BE2C (cell line): ENCODE measurements around the gene ARID5B.

Experiments used
- DNase-seq: peaks from one replicate; pipeline ENCODE4 v3.0.0-alpha.2; 2020
- H3K27me3 ChIP-seq: fragments of 250-450 bp; sonication (Bioruptor Pico); 2 replicates; pipeline ENCODE4 v1.5.1; 2020; ENCODE audit warnings: mild to moderate bottlenecking
- H3K36me3 ChIP-seq: fragments of 250-450 bp; sonication (Bioruptor Pico); 2 replicates; pipeline ENCODE4 v1.5.1; 2020; ENCODE audit warnings: mild to moderate bottlenecking
- H3K4me1 ChIP-seq: fragments of 250-450 bp; sonication (Bioruptor Pico); 2 replicates; pipeline ENCODE4 v1.5.1; 2020
- H3K4me3 ChIP-seq: 2 replicates; pipeline ENCODE4 v1.5.1; 2011; ENCODE audit warnings: low read depth, low read length
- H3K9me3 ChIP-seq: fragments of 250-450 bp; sonication (Bioruptor Pico); 2 replicates; pipeline ENCODE4 v1.5.1; 2020
- TF ChIP-seq, protein P1 (sequence below): IDR thresholded peaks from 2 replicates; pipeline ENCODE4 v1.5.1; 2012; ENCODE audit warnings: mild to moderate bottlenecking, low read depth, low read length

Gene ARID5B

GRCh38 chr10:62053860-62054259 is 152.4 kb downstream of the ARID5B start:
- no peaks in the 10 kb centered on the region for H3K27me3 ChIP-seq
- H3K9me3 ChIP-seq: no peaks in the 10 kb centered on the region
- H3K4me1 ChIP-seq: peaks cover 15% of the 10 kb centered on the region
- DNase-seq: no peak
- TF ChIP-seq, protein P1, sequence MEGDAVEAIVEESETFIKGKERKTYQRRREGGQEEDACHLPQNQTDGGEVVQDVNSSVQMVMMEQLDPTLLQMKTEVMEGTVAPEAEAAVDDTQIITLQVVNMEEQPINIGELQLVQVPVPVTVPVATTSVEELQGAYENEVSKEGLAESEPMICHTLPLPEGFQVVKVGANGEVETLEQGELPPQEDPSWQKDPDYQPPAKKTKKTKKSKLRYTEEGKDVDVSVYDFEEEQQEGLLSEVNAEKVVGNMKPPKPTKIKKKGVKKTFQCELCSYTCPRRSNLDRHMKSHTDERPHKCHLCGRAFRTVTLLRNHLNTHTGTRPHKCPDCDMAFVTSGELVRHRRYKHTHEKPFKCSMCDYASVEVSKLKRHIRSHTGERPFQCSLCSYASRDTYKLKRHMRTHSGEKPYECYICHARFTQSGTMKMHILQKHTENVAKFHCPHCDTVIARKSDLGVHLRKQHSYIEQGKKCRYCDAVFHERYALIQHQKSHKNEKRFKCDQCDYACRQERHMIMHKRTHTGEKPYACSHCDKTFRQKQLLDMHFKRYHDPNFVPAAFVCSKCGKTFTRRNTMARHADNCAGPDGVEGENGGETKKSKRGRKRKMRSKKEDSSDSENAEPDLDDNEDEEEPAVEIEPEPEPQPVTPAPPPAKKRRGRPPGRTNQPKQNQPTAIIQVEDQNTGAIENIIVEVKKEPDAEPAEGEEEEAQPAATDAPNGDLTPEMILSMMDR: no peak
- peaks cover 10% of the 10 kb centered on the region for H3K36me3 ChIP-seq
- no peak overlapping the region for H3K4me3 ChIP-seq

DNA sequence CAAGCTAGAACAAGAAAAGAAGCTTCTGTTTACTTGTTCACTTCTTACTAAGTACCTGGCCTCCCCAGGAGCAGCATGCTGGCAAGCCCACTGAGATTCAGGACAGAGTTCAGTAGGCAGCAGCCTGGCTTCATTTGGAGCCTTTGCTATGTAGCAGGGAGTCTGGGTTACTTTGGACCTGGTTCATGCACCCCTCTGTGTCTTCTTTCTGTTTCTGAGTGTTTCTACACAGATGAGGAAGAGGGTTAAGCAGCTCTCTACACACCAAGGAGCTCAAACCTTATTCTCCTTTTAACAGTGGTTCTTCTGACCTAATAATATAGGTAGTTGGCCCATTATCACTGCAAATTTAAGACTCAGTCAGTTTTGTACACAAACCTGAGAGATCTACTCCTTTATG is 152.9 kb downstream of the ARID5B start:
- TF ChIP-seq, protein P1: no peak
- DNase-seq: no peak
- H3K36me3 ChIP-seq: peaks cover 10% of the 10 kb centered on the region
- peaks cover 17% of the 10 kb centered on the region for H3K4me1 ChIP-seq
- no peaks in the 10 kb centered on the region for H3K27me3 ChIP-seq
- H3K9me3 ChIP-seq: no peaks in the 10 kb centered on the region
- H3K4me3 ChIP-seq: no peak overlapping the region

DNA sequence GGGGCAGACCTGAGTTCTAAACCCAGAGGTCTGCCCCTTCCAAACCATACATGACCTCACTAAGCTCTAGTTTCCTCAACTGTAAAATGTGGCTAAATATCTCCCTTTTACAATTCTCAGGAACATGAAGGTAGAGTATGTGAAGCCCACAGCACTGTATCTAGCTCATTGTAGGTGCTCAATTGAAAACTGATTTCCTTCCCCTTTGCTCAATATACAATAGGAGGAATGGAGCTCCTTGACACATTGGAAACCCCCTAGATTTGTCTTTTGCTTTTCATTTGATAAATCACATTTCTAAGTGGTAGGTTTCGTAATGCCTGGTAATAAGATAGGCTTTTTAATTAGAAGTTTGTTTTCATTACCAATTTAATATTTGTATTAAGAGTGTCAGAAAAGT is 153.3 kb downstream of the ARID5B start:
- peaks cover 10% of the 10 kb centered on the region for H3K36me3 ChIP-seq
- peaks cover 16% of the 10 kb centered on the region for H3K4me1 ChIP-seq
- H3K4me3 ChIP-seq: no peak overlapping the region
- no peaks in the 10 kb centered on the region for H3K9me3 ChIP-seq
- no peaks in the 10 kb centered on the region for H3K27me3 ChIP-seq
- TF ChIP-seq, protein P1: no peak
- DNase-seq: no peak

DNA sequence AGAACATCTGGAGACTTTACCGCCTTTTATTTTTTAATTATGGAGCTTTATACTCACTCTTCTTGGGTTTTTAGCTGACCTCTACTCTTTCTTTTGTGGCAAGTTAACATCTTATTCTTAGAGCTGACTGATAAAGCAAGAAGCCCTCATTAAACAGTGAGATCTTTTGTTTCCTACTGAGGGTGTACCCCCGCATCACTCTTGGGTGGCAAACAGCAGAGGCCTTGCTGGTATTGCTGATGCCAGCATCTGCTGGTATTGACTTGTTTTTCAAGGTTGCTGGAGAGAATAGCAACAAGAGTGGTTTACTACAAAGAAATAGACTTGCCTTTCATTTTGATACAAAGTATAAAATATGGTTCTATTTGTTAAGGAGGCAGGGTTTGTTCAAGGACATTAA is 154.7 kb downstream of the ARID5B start:
- Histone ChIP-seq H3K9me3 (no peaks in the 10 kb centered on the region), H3K4me3 (no peak overlapping the region), H3K4me1 (peaks cover 9% of the 10 kb centered on the region), H3K27me3 (no peaks in the 10 kb centered on the region), H3K36me3 (peaks cover 10% of the 10 kb centered on the region)
- DNase-seq: no peak
- TF ChIP-seq, protein P1: no peak

GRCh38 chr10:62056698-62057097 is 155.2 kb downstream of the ARID5B start:
- Histone ChIP-seq H3K27me3 (no peaks in the 10 kb centered on the region), H3K4me1 (peaks cover 9% of the 10 kb centered on the region), H3K4me3 (no peak overlapping the region), H3K36me3 (peaks cover 10% of the 10 kb centered on the region), H3K9me3 (no peaks in the 10 kb centered on the region)
- TF ChIP-seq, protein P1: no peak
- no peak for DNase-seq

DNA sequence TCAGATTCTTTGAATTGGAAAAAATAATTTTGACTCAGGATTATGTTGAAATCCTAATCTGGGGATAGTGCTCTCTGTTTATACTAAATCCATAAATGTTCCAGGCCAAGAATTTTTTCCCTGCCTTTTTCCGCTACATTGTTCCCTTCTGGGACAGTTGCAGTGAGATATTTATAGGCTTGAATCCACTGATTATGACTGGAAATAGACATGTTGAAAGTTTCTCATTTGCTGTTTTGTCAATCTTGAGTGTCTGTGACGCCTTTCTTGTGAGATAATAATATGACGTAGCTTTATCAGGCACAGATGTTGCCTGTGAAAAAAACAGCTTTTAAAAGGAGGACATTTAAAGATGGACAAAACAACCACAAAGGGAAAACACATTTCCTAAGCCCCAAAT is 155.9 kb downstream of the ARID5B start:
- no peak overlapping the region for H3K4me3 ChIP-seq
- H3K36me3 ChIP-seq: peaks cover 7% of the 10 kb centered on the region
- H3K9me3 ChIP-seq: no peaks in the 10 kb centered on the region
- no peaks in the 10 kb centered on the region for H3K27me3 ChIP-seq
- H3K4me1 ChIP-seq: peaks cover 9% of the 10 kb centered on the region
- DNase-seq: no peak
- TF ChIP-seq, protein P1: no peak
